H1 (cell line): Measurements from ENCODE around the gene TBC1D22A. TPM values are rescaled to one million over a fixed set of nuclear protein-coding genes. Genes with fewer than 3 reads are reported as not detected.

Source experiments
- CHD7 ChIP-seq: fragments of 300-600 bp; sonication (generic); IDR thresholded peaks from 2 replicates; pipeline ENCODE4 v1.7.1; 2012; ENCODE audit warnings: low read length, moderate library complexity, mild to moderate bottlenecking, inconsistent platforms; ENCODE audit not compliant: insufficient replicate concordance
- EZH2 ChIP-seq: fragments of 200-600 bp; sonication (generic); IDR thresholded peaks from 2 replicates; pipeline ENCODE4 v1.7.1; 2012; ENCODE audit warnings: low read depth, mild to moderate bottlenecking, moderate library complexity, low read length, inconsistent platforms; ENCODE audit not compliant: severe bottlenecking
- RAD21 ChIP-seq, 2 experiments: IDR thresholded peaks in 1 of 2; conservative IDR thresholded peaks in 1 of 2; 2 replicates each; pipeline ENCODE4 v1.6.1; 2011; ENCODE audit warnings: low read depth in 2 of 2, low read length in 2 of 2, improper control_type of control experiment in 1 of 2, inconsistent platforms in 1 of 2, mild to moderate bottlenecking in 1 of 2, moderate library complexity in 1 of 2
- SP4 ChIP-seq: IDR thresholded peaks from 2 replicates; pipeline ENCODE4 v1.6.1; 2012; ENCODE audit warnings: low read length, inconsistent platforms
- polyA plus RNA-seq, 7 experiments: library from polyadenylated mRNA; depleted of rRNA in 3 of 7; stranded (reverse) in 5 of 7; unstranded in 2 of 7; fragments of >200 nt in 5 of 7; fragments of 200-250 nt in 2 of 7; gene quantifications; 1 replicate in 5 of 7; 2 replicates in 1 of 7; 4 replicates in 1 of 7; pipeline versions ENCODE4 v1.2.1 to v1.2.3, GENCODE V29; 2011 to 2013; ENCODE audit warnings: missing spikeins in 2 of 7, mixed read lengths in 2 of 7
- total RNA-seq: library from RNA; stranded (reverse); fragmentation: NEBNext Ultra II Directional; extraction: Animal tissue kit (Norgen Biotek cat#: 25700); gene quantifications from 2 replicates; pipeline ENCODE4 v1.2.1, GENCODE V29; 2021

The TBC1D22A gene
- total and polyA plus RNA-seq, 2 of the 8 experiments (the other 6 are each of a cell fraction or from before 2014, with no cell fraction given), result 11.9 to 18.4 TPM

- TF ChIP-seq CHD7 (no peak), EZH2 (no peak), RAD21 (IDR thresholded peaks at IDR 0.05 in 1 of 2, conservative IDR thresholded peaks at IDR 0.05 in 1 of 2; ENCODE audit: low read depth in 2 of 2, low read length in 2 of 2) (no peak), SP4 (no peak)
Observed at GRCh38 chr22:47040486-47041270, 278.2 kb downstream of the TBC1D22A start (continued).
